ENCODE measurements around the gene SDK1.

GRCh38 chr7:4203626-4204512 is 902.8 kb downstream of the SDK1 start:
- TF ChIP-seq CTCF (conservative IDR thresholded peaks at IDR 0.05) (no peak), ZFX (IDR thresholded peaks at IDR 0.05) (no peak)
